Peyer's patch (tissue), 4 donors: Measurements from ENCODE around the gene CIAO1. TPM values are rescaled to one million over a fixed set of nuclear protein-coding genes. Genes with fewer than 3 reads are reported as not detected.

Experiments used
- DNase-seq, 3 donors: peaks; one replicate each; pipeline ENCODE4 v3.0.0-alpha.2; 2017 to 2019
- H3K27ac ChIP-seq, 4 donors: fragments of 200-600 bp; sonication (generic); one replicate each; pipeline ENCODE4 v1.5.1; 2016 to 2019
- H3K27me3 ChIP-seq, 2 donors: fragments of 200-600 bp; sonication (generic); one replicate each; pipeline ENCODE4 v1.5.1; 2019
- H3K36me3 ChIP-seq, 3 donors: fragments of 200-600 bp; sonication (generic); one replicate each; pipeline ENCODE4 v1.5.1; 2016 to 2019
- H3K4me1 ChIP-seq, 4 donors: fragments of 200-600 bp; sonication (generic); one replicate each; pipeline ENCODE4 v1.5.1; 2016 to 2019
- H3K4me3 ChIP-seq, 4 donors: fragments of 200-600 bp; sonication (generic); 1 replicate in 3 of 4; 2 replicates in 1 of 4; pipeline ENCODE4 v1.5.1; 2016 to 2019; ENCODE audit warnings: mild to moderate bottlenecking in 1 of 4
- H3K9me3 ChIP-seq, 4 donors: fragments of 200-600 bp; sonication (generic); one replicate each; pipeline ENCODE4 v1.5.1; 2016 to 2019; ENCODE audit warnings: mild to moderate bottlenecking in 1 of 4
- POLR2A ChIP-seq, 2 donors: fragments of 450-650 bp; IDR thresholded peaks; one replicate each; pipeline ENCODE4 v1.5.1; 2017; ENCODE audit warnings: antibody characterized with exemption in 2 of 2, mild to moderate bottlenecking in 2 of 2, moderate library complexity in 2 of 2
- total RNA-seq, 4 donors: library from RNA; depleted of rRNA; stranded (reverse); fragments of >200 nt; gene quantifications; one replicate each; pipeline ENCODE4 v1.1.0, GENCODE V29; 2016
- TF ChIP-seq, protein P1 (sequence below), 6 experiments: fragments of 450-650 bp in 4 of 6; fragments of 200-600 bp in 2 of 6; sonication (generic) in 1 of 6; IDR thresholded peaks; one replicate each; pipeline ENCODE4 v1.5.1; 2017 to 2019; ENCODE audit warnings: antibody characterized with exemption in 6 of 6, mild to moderate bottlenecking in 3 of 6, moderate library complexity in 1 of 6

The CIAO1 gene
- total RNA-seq, 4 donors from 2014 or later = 131 to 189 (median 154) TPM

DNA sequence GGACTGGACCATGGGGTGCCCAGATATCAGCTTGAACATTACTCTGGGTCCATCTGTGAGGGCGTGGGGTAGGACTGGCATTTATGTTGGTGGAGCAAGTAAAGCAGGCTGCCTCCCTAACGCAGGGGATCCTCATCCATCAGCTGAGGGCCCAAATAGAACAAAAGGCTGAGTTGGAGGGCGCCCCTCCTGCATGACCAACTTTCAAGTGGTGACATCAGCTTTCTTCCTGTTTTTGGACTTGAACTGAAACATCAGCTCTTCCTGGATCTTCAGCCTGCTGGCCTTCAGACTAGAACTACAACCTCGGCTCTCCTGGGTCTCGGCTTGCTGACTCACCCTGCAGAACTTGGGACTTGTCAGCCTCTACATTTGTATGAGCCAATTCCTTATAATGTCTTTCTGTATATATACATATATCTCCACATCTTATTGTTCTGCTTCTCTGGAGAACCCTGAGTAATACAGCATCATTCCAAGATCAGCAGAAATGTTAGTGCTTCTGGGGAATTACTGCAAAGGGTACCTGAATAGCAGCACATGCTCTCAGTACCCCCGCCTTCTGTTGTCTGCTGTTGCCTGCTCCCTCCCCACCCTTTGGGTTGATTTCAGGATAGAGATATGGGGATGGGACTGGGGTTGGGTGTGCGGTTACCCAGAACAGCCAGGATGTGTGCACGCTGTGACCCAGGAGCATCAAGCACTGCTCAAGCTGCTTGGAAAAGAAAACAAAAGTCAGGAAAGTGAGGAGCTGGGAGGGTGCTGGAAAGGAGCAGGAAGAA is 20.2 kb upstream of the CIAO1 start:
- no peaks in the 10 kb centered on the region for H3K36me3 ChIP-seq
- peaks cover 0 to 8% (median 3%) of the 10 kb centered on the region in 4 donors for H3K4me1 ChIP-seq
- peak overlapping the region in 1 of 4 donors; percentile 23 for H3K27ac ChIP-seq
- peak in 1 of 3 donors; percentile 58 for DNase-seq
- H3K27me3 ChIP-seq = no peaks in the 10 kb centered on the region
- H3K9me3 ChIP-seq = no peaks in the 10 kb centered on the region
- H3K4me3 ChIP-seq = no peak overlapping the region
- no peak for TF ChIP-seq POLR2A (IDR thresholded peaks at IDR 0.05)
- TF ChIP-seq, protein P1, sequence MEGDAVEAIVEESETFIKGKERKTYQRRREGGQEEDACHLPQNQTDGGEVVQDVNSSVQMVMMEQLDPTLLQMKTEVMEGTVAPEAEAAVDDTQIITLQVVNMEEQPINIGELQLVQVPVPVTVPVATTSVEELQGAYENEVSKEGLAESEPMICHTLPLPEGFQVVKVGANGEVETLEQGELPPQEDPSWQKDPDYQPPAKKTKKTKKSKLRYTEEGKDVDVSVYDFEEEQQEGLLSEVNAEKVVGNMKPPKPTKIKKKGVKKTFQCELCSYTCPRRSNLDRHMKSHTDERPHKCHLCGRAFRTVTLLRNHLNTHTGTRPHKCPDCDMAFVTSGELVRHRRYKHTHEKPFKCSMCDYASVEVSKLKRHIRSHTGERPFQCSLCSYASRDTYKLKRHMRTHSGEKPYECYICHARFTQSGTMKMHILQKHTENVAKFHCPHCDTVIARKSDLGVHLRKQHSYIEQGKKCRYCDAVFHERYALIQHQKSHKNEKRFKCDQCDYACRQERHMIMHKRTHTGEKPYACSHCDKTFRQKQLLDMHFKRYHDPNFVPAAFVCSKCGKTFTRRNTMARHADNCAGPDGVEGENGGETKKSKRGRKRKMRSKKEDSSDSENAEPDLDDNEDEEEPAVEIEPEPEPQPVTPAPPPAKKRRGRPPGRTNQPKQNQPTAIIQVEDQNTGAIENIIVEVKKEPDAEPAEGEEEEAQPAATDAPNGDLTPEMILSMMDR (IDR thresholded peaks at IDR 0.05) = no peak

DNA sequence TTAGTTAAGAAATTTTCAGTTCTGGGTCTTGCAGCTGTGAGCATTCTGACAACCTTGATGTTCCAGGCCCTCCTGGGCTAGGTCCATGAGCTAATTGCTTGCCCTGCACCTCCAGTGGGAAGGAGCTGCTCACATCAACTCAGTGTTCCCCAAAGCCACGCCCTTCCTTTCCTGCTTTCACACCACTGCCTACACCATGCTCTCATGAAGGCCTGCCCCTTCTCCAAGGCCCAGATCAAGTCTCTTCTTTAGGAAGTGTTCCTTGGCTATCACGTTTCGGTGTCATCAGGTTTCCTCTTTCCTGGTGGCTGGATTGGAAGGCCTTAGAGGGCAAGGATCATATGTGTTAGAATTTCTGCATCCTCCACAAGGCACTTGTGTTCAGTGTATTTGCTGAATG is 19.0 kb upstream of the CIAO1 start:
- Histone ChIP-seq H3K4me3 (no peak overlapping the region), H3K36me3 (peaks cover 0 to 8% (median 0%) of the 10 kb centered on the region in 3 donors)

DNA sequence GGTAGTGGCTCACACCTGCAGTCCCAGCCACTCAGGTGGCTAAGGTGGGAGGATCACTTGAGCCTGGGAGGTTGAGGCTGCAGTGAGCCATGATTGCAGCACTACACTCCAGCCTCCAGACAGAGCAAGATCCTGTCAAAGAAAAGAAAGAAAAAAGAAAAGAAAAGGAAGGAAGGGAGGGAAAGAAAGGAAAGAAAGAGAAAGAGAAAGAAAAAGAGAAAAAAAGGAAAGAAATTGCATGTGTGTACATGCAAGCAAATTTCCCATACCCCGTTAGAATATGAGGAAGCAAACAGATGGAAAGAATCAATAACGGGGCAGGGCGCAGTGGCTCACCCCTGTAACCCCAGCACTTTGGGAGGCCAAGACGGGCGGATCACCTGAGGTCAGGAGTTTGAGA is 18.1 kb upstream of the CIAO1 start:
- no peak for DNase-seq
- no peak for TF ChIP-seq POLR2A (IDR thresholded peaks at IDR 0.05)
- TF ChIP-seq, protein P1 (IDR thresholded peaks at IDR 0.05) = no peak
- H3K4me3 ChIP-seq = no peak overlapping the region
- H3K9me3 ChIP-seq = no peaks in the 10 kb centered on the region
- no peak overlapping the region for H3K27ac ChIP-seq
- H3K4me1 ChIP-seq = peaks cover 0 to 13% (median 0%) of the 10 kb centered on the region in 4 donors
- H3K27me3 ChIP-seq = no peaks in the 10 kb centered on the region
- peaks cover 0 to 17% (median 0%) of the 10 kb centered on the region in 3 donors for H3K36me3 ChIP-seq

More for the DNA sequence above, 19.0 kb upstream of the CIAO1 start:
- no peaks in the 10 kb centered on the region for H3K9me3 ChIP-seq
- no peak overlapping the region for H3K27ac ChIP-seq
- H3K27me3 ChIP-seq = no peaks in the 10 kb centered on the region
- no peak for DNase-seq
- peaks cover 0 to 7% (median 0%) of the 10 kb centered on the region in 4 donors for H3K4me1 ChIP-seq
- TF ChIP-seq, protein P1 (IDR thresholded peaks at IDR 0.05) = no peak
- no peak for TF ChIP-seq POLR2A (IDR thresholded peaks at IDR 0.05)

DNA sequence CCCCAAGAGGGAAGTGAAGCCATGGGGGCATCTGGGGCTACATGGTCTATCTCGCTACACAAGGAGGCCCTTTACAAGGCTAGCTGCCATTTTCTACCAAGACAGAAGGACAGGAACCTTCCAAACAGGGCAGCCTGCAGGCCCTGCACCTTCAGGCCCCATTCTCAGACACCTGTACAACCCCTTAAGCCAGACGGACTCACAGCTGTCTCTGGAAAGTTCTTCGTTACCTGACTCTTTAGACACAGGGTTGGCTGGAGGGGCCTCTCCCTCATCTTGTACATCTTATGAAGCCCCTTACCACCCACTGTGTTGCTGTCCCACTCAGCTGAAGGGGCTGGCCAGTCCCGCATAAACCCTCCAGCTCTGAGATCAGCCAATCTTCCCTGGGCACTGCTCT is 17.4 kb upstream of the CIAO1 start:
- DNase-seq = no peak
- no peak overlapping the region for H3K4me3 ChIP-seq
- TF ChIP-seq, protein P1 (IDR thresholded peaks at IDR 0.05) = no peak
- TF ChIP-seq POLR2A (IDR thresholded peaks at IDR 0.05) = no peak

DNA sequence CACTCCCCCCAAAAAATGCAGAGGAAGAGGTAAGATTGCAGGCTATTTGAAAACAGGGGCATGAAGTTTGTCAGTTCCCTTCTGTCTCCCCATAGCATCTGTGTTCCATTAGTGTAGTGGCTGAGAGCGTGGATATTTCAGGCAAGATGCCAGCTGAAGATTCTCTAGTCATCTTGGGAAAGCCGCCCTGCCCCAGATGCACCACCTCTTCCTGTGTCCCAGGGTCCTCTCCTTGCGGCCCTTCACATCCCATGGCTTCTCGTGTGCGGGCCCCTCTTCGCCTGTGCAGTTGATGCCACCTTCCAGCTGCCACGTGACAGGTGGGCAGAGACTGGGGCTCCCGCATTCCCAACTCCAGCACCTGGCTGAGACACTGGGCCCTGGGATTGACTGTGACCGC is 16.4 kb upstream of the CIAO1 start:
- Histone ChIP-seq H3K36me3 (peaks cover 0 to 35% (median 0%) of the 10 kb centered on the region in 3 donors), H3K27ac (no peak overlapping the region), H3K9me3 (no peaks in the 10 kb centered on the region), H3K27me3 (no peaks in the 10 kb centered on the region), H3K4me3 (no peak overlapping the region), H3K4me1 (peaks cover 0 to 22% (median 0%) of the 10 kb centered on the region in 4 donors)
- no peak for DNase-seq
- TF ChIP-seq, protein P1 (IDR thresholded peaks at IDR 0.05) = no peak
- no peak for TF ChIP-seq POLR2A (IDR thresholded peaks at IDR 0.05)

More for the DNA sequence above, 17.4 kb upstream of the CIAO1 start:
- Histone ChIP-seq H3K27ac (no peak overlapping the region), H3K4me1 (peaks cover 0 to 19% (median 0%) of the 10 kb centered on the region in 4 donors), H3K27me3 (no peaks in the 10 kb centered on the region), H3K36me3 (peaks cover 0 to 24% (median 0%) of the 10 kb centered on the region in 3 donors), H3K9me3 (no peaks in the 10 kb centered on the region)
